H1 (cell line): Measurements from ENCODE around the gene DCAF17. TPM values are rescaled to one million over a fixed set of nuclear protein-coding genes. Genes with fewer than 3 reads are reported as not detected.

Source experiments
- CTCF ChIA-PET: fragments of 300-600 bp; sonication (Branson Sonifier 250); formaldehyde crosslinking; loops from one replicate; lab custom pipeline; 2021; ENCODE audit not compliant: partially characterized antibody; lab: Charles Lee
- POLR2A ChIA-PET: fragments of 300-600 bp; sonication (Branson Sonifier 250); formaldehyde crosslinking; loops from one replicate; lab custom pipeline; 2021; ENCODE audit warnings: inconsistent platforms; ENCODE audit not compliant: partially characterized antibody; lab: Charles Lee
- DNase-seq, 2 experiments: peaks; one replicate each; pipeline versions ENCODE4 v3.0.0 to v3.0.0-alpha.2; 2010 to 2022; ENCODE audit warnings: low spot score in 2 of 2, low read depth in 1 of 2, mixed read lengths in 1 of 2
- FAIRE-seq: peaks from 2 replicates; lab custom pipeline; 2011; peaks lifted over from hg19 to GRCh38; lab: Jason Lieb, UNC
- H2AFZ ChIP-seq: 2 replicates; pipeline ENCODE4 v1.8.1; 2012; ENCODE audit warnings: low read length, inconsistent platforms
- H2AK5ac ChIP-seq: 2 replicates; pipeline ENCODE4 v1.6.1; 2013; ENCODE audit warnings: low read depth, low read length
- H2BK120ac ChIP-seq: replicated peaks from 2 replicates; pipeline ENCODE3; 2013; ENCODE audit warnings: low read depth, low read length, inconsistent platforms
- H2BK12ac ChIP-seq: 2 replicates; pipeline ENCODE4 v1.6.1; 2013; ENCODE audit warnings: low read depth, low read length
- H2BK15ac ChIP-seq: 2 replicates; pipeline ENCODE4 v1.6.1; 2013; ENCODE audit warnings: low read length
- H2BK20ac ChIP-seq: 2 replicates; pipeline ENCODE4 v1.6.1; 2013; ENCODE audit warnings: low read length
- H2BK5ac ChIP-seq: 2 replicates; pipeline ENCODE4 v1.6.1; 2013; ENCODE audit warnings: low read depth, low read length
- H3K14ac ChIP-seq: 2 replicates; pipeline ENCODE4 v1.6.1; 2013; ENCODE audit warnings: inconsistent platforms; ENCODE audit not compliant: insufficient read length
- H3K18ac ChIP-seq: 2 replicates; pipeline ENCODE4 v1.6.1; 2013; ENCODE audit warnings: low read length; ENCODE audit errors: extremely low read depth
- H3K23ac ChIP-seq: 2 replicates; pipeline ENCODE4 v1.6.1; 2013; ENCODE audit warnings: inconsistent platforms; ENCODE audit not compliant: insufficient read length
- H3K23me2 ChIP-seq: 2 replicates; pipeline ENCODE4 v1.6.1; 2013; ENCODE audit warnings: low read depth, low read length
- H3K27ac ChIP-seq: 2 replicates; pipeline ENCODE4 v1.6.1; 2011; ENCODE audit warnings: low read depth, low read length, inconsistent platforms
- H3K27me3 ChIP-seq, 4 experiments: replicated peaks in 1 of 4; 1 replicate in 1 of 4; 2 replicates in 3 of 4; pipeline versions ENCODE4 v1.6.1 to v1.8.1; 2011 to 2013; ENCODE audit warnings: low read length in 3 of 4, mild to moderate bottlenecking in 3 of 4, inconsistent platforms in 2 of 4, mixed read lengths in 2 of 4, moderate library complexity in 1 of 4; ENCODE audit not compliant: control insufficient read depth in 3 of 4, insufficient read depth in 3 of 4; ENCODE audit errors: extremely low read depth in 1 of 4
- H3K36me3 ChIP-seq, 4 experiments: 2 replicates each; pipeline versions ENCODE4 v1.6.1 to v1.8.1; 2011 to 2013; ENCODE audit warnings: mild to moderate bottlenecking in 4 of 4, low read length in 3 of 4, moderate library complexity in 2 of 4, control low read depth in 1 of 4, inconsistent platforms in 1 of 4; ENCODE audit not compliant: insufficient read depth in 4 of 4, control insufficient read depth in 2 of 4
- H3K4ac ChIP-seq: replicated peaks from 2 replicates; pipeline ENCODE3; 2013; ENCODE audit warnings: low read length, low read depth, mixed read lengths, inconsistent platforms; ENCODE audit not compliant: insufficient read length
- H3K4me1 ChIP-seq, 4 experiments: replicated peaks in 1 of 4; 1 replicate in 1 of 4; 2 replicates in 3 of 4; pipeline versions ENCODE4 v1.6.1 to v1.8.1; 2011 to 2013; ENCODE audit warnings: low read length in 3 of 4, inconsistent platforms in 2 of 4, mixed read lengths in 1 of 4; ENCODE audit not compliant: insufficient read depth in 4 of 4, control insufficient read depth in 3 of 4
- H3K4me2 ChIP-seq, 2 experiments: 2 replicates each; pipeline versions ENCODE4 v1.6.1 to v1.8.1; 2011 to 2013; ENCODE audit warnings: low read depth in 2 of 2, low read length in 2 of 2, control low read depth in 1 of 2, inconsistent platforms in 1 of 2, mild to moderate bottlenecking in 1 of 2; ENCODE audit not compliant: insufficient read depth in 1 of 2
- H3K4me3 ChIP-seq, 4 experiments: fragments of 200-600, 300-600 bp in 1 of 4; sonication (generic), shearing (Covaris generic), sonication (Bioruptor Twin) in 1 of 4; 2 replicates each; pipeline versions ENCODE4 v1.5.1 to v1.8.1; 2011 to 2016; ENCODE audit warnings: low read length in 4 of 4, low read depth in 3 of 4, control low read depth in 2 of 4, inconsistent platforms in 2 of 4, mild to moderate bottlenecking in 2 of 4, mixed read lengths in 1 of 4, moderate library complexity in 1 of 4; ENCODE audit not compliant: insufficient read depth in 2 of 4; ENCODE audit errors: extremely low read depth in 1 of 4
- H3K56ac ChIP-seq: replicated peaks from 2 replicates; pipeline ENCODE3; 2013; ENCODE audit warnings: low read depth, mild to moderate bottlenecking, mixed read lengths, low read length, inconsistent platforms; ENCODE audit not compliant: insufficient read length
- H3K79me1 ChIP-seq: 2 replicates; pipeline ENCODE4 v1.6.1; 2013; ENCODE audit warnings: low read depth, low read length, control low read depth
- H3K79me2 ChIP-seq, 2 experiments: 2 replicates each; pipeline versions ENCODE4 v1.6.1 to v1.8.1; 2012 to 2013; ENCODE audit warnings: low read length in 2 of 2, mild to moderate bottlenecking in 2 of 2, inconsistent platforms in 1 of 2; ENCODE audit not compliant: insufficient read depth in 2 of 2, control insufficient read depth in 1 of 2
- H3K9ac ChIP-seq, 4 experiments: replicated peaks in 1 of 4; 1 replicate in 1 of 4; 2 replicates in 3 of 4; pipeline versions ENCODE4 v1.6.1 to v1.8.1; 2011 to 2013; ENCODE audit warnings: low read depth in 3 of 4, low read length in 3 of 4, control low read depth in 2 of 4, mild to moderate bottlenecking in 2 of 4, moderate library complexity in 2 of 4, inconsistent platforms in 1 of 4; ENCODE audit errors: extremely low read depth in 1 of 4
- H3K9me3 ChIP-seq, 2 experiments: 2 replicates each; pipeline versions ENCODE4 v1.6.1 to v1.8.1; 2012 to 2013; ENCODE audit warnings: mild to moderate bottlenecking in 2 of 2, moderate library complexity in 2 of 2, control low read depth in 1 of 2, inconsistent platforms in 1 of 2, low read depth in 1 of 2, low read length in 1 of 2, mixed read lengths in 1 of 2; ENCODE audit not compliant: insufficient read depth in 2 of 2
- H4K20me1 ChIP-seq, 2 experiments: replicated peaks in 1 of 2; 2 replicates each; pipeline versions ENCODE3 to v1.8.1; 2011 to 2013; ENCODE audit warnings: inconsistent platforms in 2 of 2, low read length in 2 of 2, mild to moderate bottlenecking in 1 of 2; ENCODE audit not compliant: insufficient read depth in 2 of 2, control insufficient read depth in 1 of 2
- H4K5ac ChIP-seq: 2 replicates; pipeline ENCODE4 v1.6.1; 2013; ENCODE audit warnings: low read length, low read depth, mixed read lengths, inconsistent platforms; ENCODE audit not compliant: insufficient read length
- H4K8ac ChIP-seq: 2 replicates; pipeline ENCODE4 v1.8.0; 2013; ENCODE audit warnings: mild to moderate bottlenecking, moderate library complexity, low read length, inconsistent platforms; ENCODE audit not compliant: insufficient read depth; ENCODE audit errors: extremely low read depth
- H4K91ac ChIP-seq: replicated peaks from 2 replicates; pipeline ENCODE3; 2013; ENCODE audit warnings: low read length, mixed read lengths, inconsistent platforms; ENCODE audit not compliant: insufficient read length
- BRCA1 ChIP-seq: IDR thresholded peaks from 2 replicates; pipeline ENCODE4 v1.6.1; 2012; ENCODE audit warnings: low read depth, low read length, improper control_type of control experiment
- CBX5 ChIP-seq: fragments of 300-800, 300-1000 bp; sonication (generic); IDR thresholded peaks from 2 replicates; pipeline ENCODE4 v1.7.1; 2016; ENCODE audit warnings: antibody characterized with exemption, low read length, low read depth
- CEBPB ChIP-seq: IDR thresholded peaks from 2 replicates; pipeline ENCODE4 v1.6.1; 2012; ENCODE audit warnings: low read depth, low read length
- CTBP2 ChIP-seq: IDR thresholded peaks from 2 replicates; pipeline ENCODE4 v1.7.0; 2011; ENCODE audit warnings: borderline replicate concordance, mild to moderate bottlenecking, moderate library complexity, mixed read lengths, low read length; ENCODE audit not compliant: insufficient read depth, insufficient read length
- FOSL1 ChIP-seq: IDR thresholded peaks from 2 replicates; pipeline ENCODE4 v1.6.1; 2011; ENCODE audit warnings: mild to moderate bottlenecking, low read depth, low read length, moderate library complexity; ENCODE audit not compliant: insufficient read depth
- GTF2F1 ChIP-seq: IDR thresholded peaks from 2 replicates; pipeline ENCODE4 v1.6.1; 2012; ENCODE audit warnings: low read depth, low read length, improper control_type of control experiment, borderline replicate concordance
- KDM1A ChIP-seq: fragments of 200-600, 300-600 bp; sonication (generic); IDR thresholded peaks from 2 replicates; pipeline ENCODE4 v1.7.1; 2016; ENCODE audit warnings: mild to moderate bottlenecking, low read length, borderline replicate concordance
- KDM4A ChIP-seq: IDR thresholded peaks from one replicate; pipeline ENCODE4 v1.7.1; 2012; ENCODE audit warnings: low read depth, mild to moderate bottlenecking, moderate library complexity, low read length, inconsistent platforms; ENCODE audit not compliant: severe bottlenecking
- KDM5A ChIP-seq: fragments of 200-600 bp; IDR thresholded peaks from 2 replicates; pipeline ENCODE4 v1.7.1; 2012; ENCODE audit warnings: mild to moderate bottlenecking, low read length, inconsistent platforms, mixed read lengths
- MAFK ChIP-seq: IDR thresholded peaks from 2 replicates; pipeline ENCODE4 v1.6.1; 2012; ENCODE audit warnings: low read depth, mild to moderate bottlenecking, improper control_type of control experiment, low read length
- RXRA ChIP-seq: IDR thresholded peaks from 2 replicates; pipeline ENCODE4 v1.6.1; 2011; ENCODE audit warnings: low read depth, mild to moderate bottlenecking, low read length, moderate library complexity; ENCODE audit not compliant: insufficient read depth
- SP1 ChIP-seq: IDR thresholded peaks from 2 replicates; pipeline ENCODE4 v1.6.1; 2011; ENCODE audit warnings: low read depth, low read length
- USF2 ChIP-seq: IDR thresholded peaks from 2 replicates; pipeline ENCODE4 v1.6.1; 2011; ENCODE audit warnings: low read length, improper control_type of control experiment
- WGBS, 2 experiments: shearing (Covaris generic) in 1 of 2; methylation state at CpG; one replicate each; pipeline versions ENCODE4 v1.1.6 to v1.1.7; 2013 to 2015; ENCODE audit warnings: low lambda C conversion rate in 2 of 2, mixed read lengths in 2 of 2, inconsistent platforms in 1 of 2, low coverage in 1 of 2, missing lambda C conversion rate in 1 of 2; ENCODE audit not compliant: insufficient replicate concordance in 2 of 2, insufficient coverage in 1 of 2, insufficient read length in 1 of 2; ENCODE audit errors: extremely low coverage in 1 of 2, missing lambda C conversion rate in 1 of 2; 5-methylcytosine and 5-hydroxymethylcytosine counted together
- polyA plus RNA-seq, 7 experiments: library from polyadenylated mRNA; depleted of rRNA in 3 of 7; stranded (reverse) in 5 of 7; unstranded in 2 of 7; fragments of >200 nt in 5 of 7; fragments of 200-250 nt in 2 of 7; gene quantifications; 1 replicate in 5 of 7; 2 replicates in 1 of 7; 4 replicates in 1 of 7; pipeline versions ENCODE4 v1.2.1 to v1.2.3, GENCODE V29; 2011 to 2013; ENCODE audit warnings: missing spikeins in 2 of 7, mixed read lengths in 2 of 7
- total RNA-seq: library from RNA; stranded (reverse); fragmentation: NEBNext Ultra II Directional; extraction: Animal tissue kit (Norgen Biotek cat#: 25700); gene quantifications from 2 replicates; pipeline ENCODE4 v1.2.1, GENCODE V29; 2021

Gene DCAF17
- total and polyA plus RNA-seq, 2 of the 8 experiments (the other 6 are each of a cell fraction or from before 2014, with no cell fraction given): 10.7 to 30.0 TPM

- POLR2A ChIA-PET: no interaction called here
- Histone ChIP-seq H2BK12ac (no peak overlapping the region), H3K4me3 (no peak overlapping the region), H4K91ac (no peak overlapping the region), H3K23me2 (no peaks in the 10 kb centered on the region), H2BK5ac (no peak overlapping the region), H2BK120ac (no peak overlapping the region), H2AFZ (no peak overlapping the region), H3K4me1 (peaks cover 2 to 16% (median 5%) of the 10 kb centered on the region in 4 experiments; a peak in 5 of 7 replicates), H3K14ac (no peak overlapping the region), H2BK15ac (no peak overlapping the region), H4K20me1 (no peaks in the 10 kb centered on the region), H4K8ac (no peak overlapping the region), H3K23ac (no peak overlapping the region), H3K4me2 (no peak overlapping the region), H3K36me3 (peaks cover 0 to 9% (median 0%) of the 10 kb centered on the region in 4 experiments; a peak in 2 of 8 replicates), H3K9ac (no peak overlapping the region), H3K9me3 (peaks cover 4 to 8% of the 10 kb centered on the region in 2 experiments; a peak in 3 of 4 replicates), H3K56ac (no peak overlapping the region), H3K27ac (no peak overlapping the region), H3K4ac (no peak overlapping the region), H2AK5ac (no peak overlapping the region), H3K18ac (no peak overlapping the region), H3K27me3 (no peaks in the 10 kb centered on the region), H2BK20ac (no peak overlapping the region), H3K79me1 (no peaks in the 10 kb centered on the region), H4K5ac (no peak overlapping the region), H3K79me2 (peaks cover 0 to 93% of the 10 kb centered on the region in 2 experiments; a peak in 3 of 4 replicates)
- DNase-seq (no peak), FAIRE-seq (no peak)
- CTCF ChIA-PET: interaction anchor here (1.9 kb wide), 1 partner anchor 12 kb away, joined by 4 read pairs; no protein-coding TSS in a partner anchor
- WGBS, 2 experiments: 93% methylated on average over 5 of the region's 5 CpGs; no CpG with 5 or more reads in 1 of the 2 experiments
- no peak for TF ChIP-seq MAFK
- TF ChIP-seq KDM4A: no peak
- no peak for TF ChIP-seq CTBP2
- TF ChIP-seq CEBPB: no peak
- no peak for TF ChIP-seq KDM5A
- no peak for TF ChIP-seq CBX5
- TF ChIP-seq RXRA: no peak
- no peak for TF ChIP-seq USF2
- no peak for TF ChIP-seq KDM1A
- TF ChIP-seq FOSL1: no peak
- no peak for TF ChIP-seq BRCA1
- TF ChIP-seq SP1: no peak
- TF ChIP-seq GTF2F1: no peak
Observed at GRCh38 chr2:171404261-171404660, 29.8 kb upstream of the DCAF17 start.
